HepG2 (cell line): Measurements from ENCODE around the gene LITAF. TPM values are rescaled to one million over a fixed set of nuclear protein-coding genes. Genes with fewer than 3 reads are reported as not detected.

ENCODE experiments used
- ATAC-seq: fragments of 200-7000 bp; cut with Tn5 transposase; 3 replicates; pipeline ENCODE4 v1.9.1; 2020; ENCODE audit warnings: mild to moderate bottlenecking, moderate library complexity
- BruUV-seq: library from RNA; stranded (reverse); fragments of 400-500 nt; replicated peaks from 2 replicates; lab custom pipeline; 2021; lab: Mats Ljungman, UMichigan
- CTCF ChIA-PET: fragments of 300-600 bp; formaldehyde crosslinking; extraction: SDS; loops from one replicate; lab custom pipeline; 2021; ENCODE audit warnings: low total read pairs, inconsistent platforms, low intra/inter-chr PET ratio; lab: Yijun Ruan, JAX
- POLR2A ChIA-PET: fragments of 350-600 bp; sonication (Branson Sonifier 250); formaldehyde crosslinking; loops from one replicate; lab custom pipeline; 2020; ENCODE audit warnings: antibody characterized with exemption, inconsistent platforms; lab: Yijun Ruan, JAX
- DNase-seq: peaks from one replicate; pipeline ENCODE4 v3.0.0-alpha.2; 2015; ENCODE audit warnings: low spot score
- FAIRE-seq: peaks from 3 replicates; lab custom pipeline; 2011; peaks lifted over from hg19 to GRCh38; lab: Jason Lieb, UNC
- H2AFZ ChIP-seq: one replicate; pipeline ENCODE4 v1.6.1; 2011; ENCODE audit warnings: low read length, inconsistent platforms
- H3K27ac ChIP-seq: fragments of 300-600 bp; 3 replicates; pipeline ENCODE4 v1.8.0; 2011; ENCODE audit warnings: mixed run types, mild to moderate bottlenecking, mixed read lengths, low read length, inconsistent platforms; ENCODE audit not compliant: insufficient read depth; ENCODE audit errors: extremely low read length
- H3K27me3 ChIP-seq, 2 experiments: fragments of 200-600 bp in 1 of 2; 2 replicates in 1 of 2; 3 replicates in 1 of 2; pipeline versions ENCODE4 v1.6.0 to v1.8.0; 2011; ENCODE audit warnings: low read length in 2 of 2, mild to moderate bottlenecking in 2 of 2, moderate library complexity in 2 of 2, inconsistent platforms in 1 of 2; ENCODE audit not compliant: insufficient read depth in 2 of 2, control insufficient read depth in 1 of 2
- H3K36me3 ChIP-seq, 2 experiments: fragments of 200-600 bp in 1 of 2; replicated peaks in 1 of 2; 2 replicates in 1 of 2; 3 replicates in 1 of 2; pipeline versions ENCODE4 v1.5.1 to v1.8.0; 2011; ENCODE audit warnings: low read length in 2 of 2, inconsistent platforms in 1 of 2; ENCODE audit not compliant: insufficient read depth in 2 of 2, control insufficient read depth in 1 of 2
- H3K4me1 ChIP-seq: 2 replicates; pipeline ENCODE4 v1.5.1; 2012; ENCODE audit warnings: low read length, inconsistent platforms; ENCODE audit not compliant: insufficient read depth
- H3K4me2 ChIP-seq: 2 replicates; pipeline ENCODE4 v1.6.0; 2011; ENCODE audit warnings: low read depth, low read length, inconsistent platforms
- H3K4me3 ChIP-seq, 3 experiments: fragments of 200-600 bp in 1 of 3; sonication (generic), shearing (Covaris generic) in 1 of 3; replicated peaks in 1 of 3; 2 replicates each; pipeline ENCODE4 v1.5.1; 2011 to 2016; ENCODE audit warnings: low read length in 3 of 3, inconsistent platforms in 2 of 3, low read depth in 2 of 3, mild to moderate bottlenecking in 2 of 3, control low read depth in 1 of 3, mixed read lengths in 1 of 3; ENCODE audit not compliant: insufficient read depth in 1 of 3
- H3K79me2 ChIP-seq: one replicate; pipeline ENCODE4 v1.6.1; 2011; ENCODE audit warnings: low read length, inconsistent platforms; ENCODE audit not compliant: insufficient read depth
- H3K9ac ChIP-seq: 2 replicates; pipeline ENCODE4 v1.6.0; 2011; ENCODE audit warnings: mild to moderate bottlenecking, low read depth, low read length, inconsistent platforms; ENCODE audit not compliant: insufficient read depth
- H3K9me3 ChIP-seq: 2 replicates; pipeline ENCODE4 v1.5.1; 2012; ENCODE audit warnings: mild to moderate bottlenecking, low read length
- H4K20me1 ChIP-seq: 2 replicates; pipeline ENCODE4 v1.6.0; 2011; ENCODE audit warnings: inconsistent platforms, mild to moderate bottlenecking, low read length, moderate library complexity; ENCODE audit not compliant: insufficient read depth
- BATF2 ChIP-seq: sonication (generic); formaldehyde crosslinking; IDR thresholded peaks from 2 replicates; pipeline ENCODE4 v1.8.0; 2022; ENCODE audit warnings: mild to moderate bottlenecking, missing genetic modification reagents, moderate library complexity
- BRCA1 ChIP-seq: sonication (generic); formaldehyde crosslinking; IDR thresholded peaks from 2 replicates; pipeline ENCODE4 v1.4.0; 2020; ENCODE audit warnings: missing genetic modification reagents
- KDM1A ChIP-seq: IDR thresholded peaks from 2 replicates; pipeline ENCODE4 v1.6.1; 2016; ENCODE audit warnings: missing compliant biosample characterization
- KDM2A ChIP-seq: sonication (generic); formaldehyde crosslinking; IDR thresholded peaks from 2 replicates; pipeline ENCODE4 v1.4.0; 2020; ENCODE audit warnings: low read depth, missing genetic modification reagents, borderline replicate concordance
- KDM5B ChIP-seq: sonication (generic); formaldehyde crosslinking; IDR thresholded peaks from 2 replicates; pipeline ENCODE4 v1.4.0; 2020; ENCODE audit warnings: missing genetic modification reagents, mild to moderate bottlenecking, borderline replicate concordance
- MED8 ChIP-seq: sonication (generic); formaldehyde crosslinking; IDR thresholded peaks from 2 replicates; pipeline ENCODE4 v1.8.1; 2023; ENCODE audit warnings: mild to moderate bottlenecking, missing genetic modification reagents; ENCODE audit not compliant: insufficient replicate concordance
- MZF1 ChIP-seq: sonication (generic); formaldehyde crosslinking; IDR thresholded peaks from 2 replicates; pipeline ENCODE4 v1.8.1; 2023; ENCODE audit warnings: mild to moderate bottlenecking, missing genetic modification reagents, borderline replicate concordance
- PHF20 ChIP-seq: sonication (generic); formaldehyde crosslinking; IDR thresholded peaks from 2 replicates; pipeline ENCODE4 v1.5.0; 2020; ENCODE audit warnings: mild to moderate bottlenecking, missing genetic modification reagents
- POGZ ChIP-seq: sonication (generic); formaldehyde crosslinking; IDR thresholded peaks from 2 replicates; pipeline ENCODE4 v1.4.0; 2020; ENCODE audit warnings: mild to moderate bottlenecking, missing genetic modification reagents
- SRY ChIP-seq: sonication (generic); formaldehyde crosslinking; IDR thresholded peaks from 2 replicates; pipeline ENCODE4 v1.8.0; 2022; ENCODE audit warnings: mild to moderate bottlenecking, missing genetic modification reagents
- SUZ12 ChIP-seq: fragments of 150-350 bp; IDR thresholded peaks from 2 replicates; pipeline ENCODE4 v1.6.1; 2014; ENCODE audit warnings: low read depth, low read length
- ZFP36 ChIP-seq: fragments of 150-350 bp; IDR thresholded peaks from 2 replicates; pipeline ENCODE4 v1.6.1; 2018; ENCODE audit warnings: borderline replicate concordance, low read length, low read depth; ENCODE audit not compliant: partially characterized antibody
- ZMYM2 ChIP-seq: sonication (generic); formaldehyde crosslinking; IDR thresholded peaks from 2 replicates; pipeline ENCODE4 v1.8.0; 2022; ENCODE audit warnings: mild to moderate bottlenecking, missing genetic modification reagents
- ZMYM3 ChIP-seq: sonication (generic); formaldehyde crosslinking; IDR thresholded peaks from 2 replicates; pipeline ENCODE4 v1.5.1; 2020; ENCODE audit warnings: mild to moderate bottlenecking, missing genetic modification reagents
- ZNF142 ChIP-seq: sonication (generic); formaldehyde crosslinking; IDR thresholded peaks from 2 replicates; pipeline ENCODE4 v1.4.0; 2020; ENCODE audit warnings: missing genetic modification reagents
- ZNF264 ChIP-seq: sonication (generic); formaldehyde crosslinking; IDR thresholded peaks from 2 replicates; pipeline ENCODE4 v1.4.0; 2020; ENCODE audit warnings: missing genetic modification reagents
- WGBS: methylation state at CpG from one replicate; pipeline ENCODE4 v1.1.6; 2017; ENCODE audit warnings: low lambda C conversion rate; 5-methylcytosine and 5-hydroxymethylcytosine counted together
- in situ Hi-C: cut with HindIII; loops from 2 replicates; pipeline ENCODE4 v1.10.0; 2017; ENCODE audit warnings: low pct_unique_long_range_greater_than_20kb; ENCODE audit not compliant: extremely low pct_ligation_motif_present
- intact Hi-C: fragments of 100-400 bp; cut with micrococcal nuclease; formaldehyde crosslinking; loops from one replicate; pipeline ENCODE4 v1.10.0; 2022; ENCODE audit not compliant: unreplicated experiment
- polyA plus RNA-seq, 8 experiments: library from polyadenylated mRNA; depleted of rRNA in 3 of 8; stranded (reverse) in 7 of 8; unstranded in 1 of 8; fragments of >200 nt; fragmentation: Illumina TruSeq in 4 of 8; extraction: Trizol in 4 of 8; gene quantifications; 2 replicates each; pipeline versions ENCODE4 v1.2.1 to v1.2.3, GENCODE V29; 2011 to 2016; ENCODE audit warnings: low read depth in 4 of 8, missing spikeins in 1 of 8, mixed read lengths in 1 of 8; ENCODE audit not compliant: insufficient read depth in 1 of 8
- total RNA-seq, 5 experiments: library from RNA; depleted of rRNA; stranded (reverse); fragments of >200 nt; fragmentation: Illumina TruSeq; extraction: Trizol; gene quantifications; 2 replicates each; pipeline ENCODE4 v1.2.3, GENCODE V29; 2016; ENCODE audit warnings: low read depth in 1 of 5

The LITAF gene
- total and polyA plus RNA-seq, 2 of the 13 experiments (the other 11 are each of a cell fraction or from before 2014, with no cell fraction given), result 80.1 to 141 TPM

DNA sequence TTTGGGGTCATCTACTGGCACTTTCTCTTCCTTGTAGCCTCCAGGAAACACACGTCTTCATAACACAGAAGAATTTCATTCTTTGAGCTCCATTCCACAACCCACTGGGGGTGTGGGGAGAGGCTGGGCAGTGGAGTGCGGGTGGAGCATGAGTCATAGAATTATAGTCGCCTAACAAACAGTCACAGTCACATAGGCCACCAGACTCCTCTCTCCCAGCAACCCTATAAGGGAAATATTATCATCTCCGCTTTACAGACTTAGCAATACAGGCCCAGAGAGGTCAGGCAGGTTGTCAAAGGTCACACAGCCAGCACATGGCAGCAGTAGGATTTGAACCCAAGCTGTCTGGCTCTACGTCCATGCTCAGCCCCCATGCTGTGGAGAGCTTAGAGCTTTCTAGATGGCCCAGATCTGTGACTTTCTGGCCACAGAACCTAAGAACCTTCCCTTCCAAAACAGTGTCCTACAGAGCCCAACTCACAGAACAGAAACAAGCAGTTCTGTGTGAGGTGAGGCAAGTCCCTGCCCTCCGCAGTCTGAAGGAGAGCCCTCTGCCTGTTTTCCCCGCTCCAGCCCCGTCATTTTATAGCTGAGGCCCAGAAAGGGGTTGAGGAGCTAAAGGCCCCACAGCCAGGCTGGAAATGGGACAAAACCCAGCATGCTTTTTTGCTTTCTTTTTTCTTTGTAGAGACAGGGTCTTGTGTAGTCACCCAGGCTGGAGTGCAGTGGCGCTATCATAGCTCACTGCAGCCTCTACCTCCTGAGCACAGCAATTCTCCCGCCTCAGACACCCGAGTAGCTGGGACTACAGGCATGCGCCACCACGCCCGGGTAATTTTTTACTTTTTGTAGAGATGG is 10.7 kb upstream of the LITAF start:
- Histone ChIP-seq H4K20me1 (no peaks in the 10 kb centered on the region), H3K4me3 (peak overlapping the region; percentile 17 to 67 (median 29); a peak in 5 of 6 replicates), H3K9me3 (no peaks in the 10 kb centered on the region), H3K4me1 (peaks cover 65% of the 10 kb centered on the region), H3K4me2 (peak overlapping the region; percentile 70), H3K27me3 (peaks cover 9 to 58% of the 10 kb centered on the region in 2 experiments), H3K79me2 (no peaks in the 10 kb centered on the region), H3K36me3 (no peaks in the 10 kb centered on the region), H3K27ac (no peak overlapping the region), H2AFZ (no peak overlapping the region), H3K9ac (peak overlapping the region; percentile 18; the same call in 1 of the 2 replicates)
- ATAC-seq, result peak; percentile 84
- 4% methylated on average over 14 of the region's 14 CpGs for WGBS
- in situ Hi-C loops (no loop called here), intact Hi-C loops (no loop called here)
- POLR2A ChIA-PET, result interaction anchor here (0.8 to 2.7 kb wide), 6 partner anchors 11 to 43 kb away, joined by 3 to 14 read pairs (median 4); partner anchors contain the start of gene LITAF
- peak; percentile 49 for FAIRE-seq
- CTCF ChIA-PET, result interaction anchor here (1.1 kb wide), 1 partner anchor 65 kb away, joined by 4 read pairs; no protein-coding TSS in a partner anchor
- DNase-seq, result no peak
- no TSS peak for BruUV-seq
- 0 out of 2 replicates have a peak, but pooled peaks have one; percentile 48 for TF ChIP-seq BRCA1 (CRISPR knock-in tag)
- TF ChIP-seq PHF20 (CRISPR knock-in tag), result peak; percentile 34; the same call in 1 of the 2 replicates
- TF ChIP-seq ZFP36, result peak; percentile 84
- 0 out of 2 replicates have a peak, but pooled peaks have one; percentile 50 for TF ChIP-seq ZNF142 (CRISPR knock-in tag)
- TF ChIP-seq ZMYM3, result peak; percentile 98
- TF ChIP-seq MZF1 (CRISPR knock-in tag), result 0 out of 2 replicates have a peak, but pooled peaks have one; percentile 28
- no peak for TF ChIP-seq BATF2 (CRISPR knock-in tag)
- peak; percentile 57; the same call in 1 of the 2 replicates for TF ChIP-seq ZNF264 (CRISPR knock-in tag)
- peak; percentile 97 for TF ChIP-seq KDM1A (CRISPR knock-in tag)
- peak; percentile 23; the same call in 1 of the 2 replicates for TF ChIP-seq POGZ (CRISPR knock-in tag)
- peak; percentile 44; the same call in 1 of the 2 replicates for TF ChIP-seq KDM5B (CRISPR knock-in tag)
- peak; percentile 74; the same call in 1 of the 2 replicates for TF ChIP-seq ZMYM2 (CRISPR knock-in tag)
- TF ChIP-seq SRY (CRISPR knock-in tag), result 0 out of 2 replicates have a peak, but pooled peaks have one; percentile 25
- TF ChIP-seq KDM2A (CRISPR knock-in tag), result peak; percentile 8; the same call in 1 of the 2 replicates
- peak; percentile 61 for TF ChIP-seq MED8
- TF ChIP-seq SUZ12, result 0 out of 2 replicates have a peak, but pooled peaks have one; percentile 18
